HG02884 (cell line): Measurements from ENCODE around the gene TMEM132D.
"Not testable (repeated sequence)": the region's sequence is repeated elsewhere in the genome, so short reads cannot be mapped to it uniquely, and the experiment has no call there.

Experiments
- ATAC-seq: cut with Tn5 transposase; IDR thresholded peaks from one replicate; pipeline ENCODE4 v1.9.1; 2021; ENCODE audit warnings: mild to moderate bottlenecking, moderate library complexity; ENCODE audit not compliant: unreplicated experiment

Gene TMEM132D

GRCh38 chr12:129080821-129081220 is 823.0 kb downstream of the TMEM132D start:
- no peak for ATAC-seq

GRCh38 chr12:129080391-129080790 is 823.4 kb downstream of the TMEM132D start:
- no peak for ATAC-seq

GRCh38 chr12:129079719-129080118 is 824.1 kb downstream of the TMEM132D start:
- no peak for ATAC-seq

GRCh38 chr12:129076441-129077320 is 827.1 kb downstream of the TMEM132D start:
- no peak for ATAC-seq

- ATAC-seq: no peak
These were observed 828.2 kb downstream of the TMEM132D start for GRCh38 chr12:129075460-129076208.

GRCh38 chr12:129074379-129074778 is 829.4 kb downstream of the TMEM132D start:
- ATAC-seq: no peak

- ATAC-seq: no peak
These were observed 830.5 kb downstream of the TMEM132D start for GRCh38 chr12:129073157-129073915.

GRCh38 chr12:129071362-129071761 is 832.5 kb downstream of the TMEM132D start:
- no peak for ATAC-seq

- no peak for ATAC-seq
These were observed 833.9 kb downstream of the TMEM132D start for GRCh38 chr12:129069886-129070285.

GRCh38 chr12:129068684-129069083 is 835.1 kb downstream of the TMEM132D start:
- no peak for ATAC-seq

GRCh38 chr12:129067491-129067890 is 836.3 kb downstream of the TMEM132D start:
- ATAC-seq: no peak

GRCh38 chr12:129064209-129064855 is 839.5 kb downstream of the TMEM132D start:
- ATAC-seq: no peak

- no peak for ATAC-seq
These were observed 840.2 kb downstream of the TMEM132D start for GRCh38 chr12:129063600-129063999.

- no peak for ATAC-seq
These were observed 850.6 kb downstream of the TMEM132D start for GRCh38 chr12:129053232-129053631.

- no peak for ATAC-seq
These were observed 851.5 kb downstream of the TMEM132D start for GRCh38 chr12:129052373-129052772.

GRCh38 chr12:129049917-129050316 is 853.9 kb downstream of the TMEM132D start:
- ATAC-seq: no peak

GRCh38 chr12:129043334-129043733 is 860.5 kb downstream of the TMEM132D start:
- not testable (repeated sequence) for ATAC-seq

- no peak for ATAC-seq
These were observed 867.7 kb downstream of the TMEM132D start for GRCh38 chr12:129036135-129036534.

- no peak for ATAC-seq
These were observed 869.1 kb downstream of the TMEM132D start for GRCh38 chr12:129034558-129035289.

GRCh38 chr12:129028844-129029243 is 875.0 kb downstream of the TMEM132D start:
- no peak for ATAC-seq
